Lung (tissue), 16 donors: ENCODE data around the gene FANCE. TPM values are rescaled to one million over a fixed set of nuclear protein-coding genes. Genes with fewer than 3 reads are reported as not detected.

Experiments used
- ATAC-seq: fragments of 200-7000 bp; cut with Tn5 transposase; one replicate; pipeline ENCODE4 v1.9.1; 2020; ENCODE audit warnings: moderate number of reproducible peaks; ENCODE audit not compliant: insufficient read depth, low FRiP score
- DNase-seq, 3 donors: peaks; one replicate each; pipeline ENCODE4 v3.0.0-alpha.2; 2013 to 2017
- H3K27ac ChIP-seq, 2 donors: one replicate each; pipeline ENCODE4 v1.5.1; 2013; ENCODE audit warnings: mild to moderate bottlenecking in 2 of 2, moderate library complexity in 2 of 2, control low read depth in 1 of 2, inconsistent platforms in 1 of 2, low read depth in 1 of 2, low read length in 1 of 2
- H3K27me3 ChIP-seq, 3 donors: one replicate each; pipeline ENCODE4 v1.5.1; 2013; ENCODE audit warnings: low read length in 2 of 3; ENCODE audit not compliant: control insufficient read depth in 3 of 3, insufficient read depth in 3 of 3
- H3K36me3 ChIP-seq, 4 donors: one replicate each; pipeline ENCODE4 v1.5.1; 2013; ENCODE audit warnings: low read length in 4 of 4, mild to moderate bottlenecking in 1 of 4, moderate library complexity in 1 of 4; ENCODE audit not compliant: control insufficient read depth in 4 of 4, insufficient read depth in 4 of 4
- H3K4me1 ChIP-seq, 5 donors: one replicate each; pipeline ENCODE4 v1.5.1; 2013; ENCODE audit warnings: low read length in 5 of 5, mild to moderate bottlenecking in 2 of 5, moderate library complexity in 1 of 5; ENCODE audit not compliant: control insufficient read depth in 5 of 5, insufficient read depth in 5 of 5
- H3K4me3 ChIP-seq: one replicate; pipeline ENCODE4 v1.5.1; 2013; ENCODE audit warnings: mild to moderate bottlenecking, control low read depth, moderate library complexity
- H3K9ac ChIP-seq, 2 donors: one replicate each; pipeline ENCODE4 v1.5.1; 2013; ENCODE audit warnings: low read length in 2 of 2, control low read depth in 1 of 2; ENCODE audit not compliant: insufficient read depth in 1 of 2
- H3K9me3 ChIP-seq, 4 donors: one replicate each; pipeline ENCODE4 v1.5.1; 2013; ENCODE audit warnings: low read length in 3 of 4, mild to moderate bottlenecking in 1 of 4, moderate library complexity in 1 of 4; ENCODE audit not compliant: control insufficient read depth in 4 of 4, insufficient read depth in 3 of 4
- WGBS, 2 donors: extraction: QIAGEN DNeasy Blood & Tissue Kit; methylation state at CpG; one replicate each; pipeline ENCODE4 v1.1.7; 2013; 5-methylcytosine and 5-hydroxymethylcytosine counted together
- long read RNA-seq, 5 donors: transcript quantifications; one replicate each; lab custom pipeline, GENCODE V29; 2026
- polyA plus RNA-seq, 2 donors: library from polyadenylated mRNA; stranded (reverse); fragments of 200-250 nt; gene quantifications; one replicate each; pipeline ENCODE4 v1.2.1, GENCODE V29; 2013
- total RNA-seq, 2 donors: library from RNA; depleted of rRNA in 1 of 2; stranded (reverse); fragments of >200 nt in 1 of 2; gene quantifications; one replicate each; pipeline ENCODE4 v1.2.1, GENCODE V29; 2014 to 2021
- TF ChIP-seq, protein P1 (sequence below): IDR thresholded peaks from 2 replicates; pipeline ENCODE4 v1.5.1; 2012; ENCODE audit warnings: mild to moderate bottlenecking; ENCODE audit errors: control extremely low read depth, extremely low read depth
- donor health status: control.
- donor health status: control.
- donor health status: Bipolar disorder and iron deficiency.
- donor health status: healthy.
- donor health status: DM: yes; HTN: yes; CAD: no.

Gene FANCE, protein sequence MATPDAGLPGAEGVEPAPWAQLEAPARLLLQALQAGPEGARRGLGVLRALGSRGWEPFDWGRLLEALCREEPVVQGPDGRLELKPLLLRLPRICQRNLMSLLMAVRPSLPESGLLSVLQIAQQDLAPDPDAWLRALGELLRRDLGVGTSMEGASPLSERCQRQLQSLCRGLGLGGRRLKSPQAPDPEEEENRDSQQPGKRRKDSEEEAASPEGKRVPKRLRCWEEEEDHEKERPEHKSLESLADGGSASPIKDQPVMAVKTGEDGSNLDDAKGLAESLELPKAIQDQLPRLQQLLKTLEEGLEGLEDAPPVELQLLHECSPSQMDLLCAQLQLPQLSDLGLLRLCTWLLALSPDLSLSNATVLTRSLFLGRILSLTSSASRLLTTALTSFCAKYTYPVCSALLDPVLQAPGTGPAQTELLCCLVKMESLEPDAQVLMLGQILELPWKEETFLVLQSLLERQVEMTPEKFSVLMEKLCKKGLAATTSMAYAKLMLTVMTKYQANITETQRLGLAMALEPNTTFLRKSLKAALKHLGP
- total RNA-seq (1 to 10 TPM; 6.4 to 7.3 TPM), polyA plus RNA-seq (1 to 10 TPM; 3.1 to 6.1 TPM)
- long read RNA-seq, donor 1, partial matches to known transcripts = 5 of 14 reads
- long read RNA-seq, donor 1, other reads (novel, unspliced or antisense) = 6 of 14 reads
- long read RNA-seq, donor 2 = 0 reads
- long read RNA-seq, donor 3 = 0 reads
- long read RNA-seq, donor 4 = 0 reads
- long read RNA-seq, donor 5, partial matches to known transcripts = 0 of 2 reads
- long read RNA-seq, donor 5, other reads (novel, unspliced or antisense) = 0 of 2 reads

GRCh38 chr6:35452183-35453090 is at the start of gene FANCE:
TSS of gene FANCE (plus strand) at chr6:35452338. CDS start at chr6:35452546, 208 bp downstream.
- Histone ChIP-seq H3K4me1 (peaks cover 0 to 25% (median 2%) of the 10 kb centered on the region in 5 donors), H3K27ac (peak within 1 kb of the TSS; percentile 59 to 86), H3K9me3 (no peaks in the 10 kb centered on the region), H3K27me3 (no peaks in the 10 kb centered on the region), H3K9ac (peak within 1 kb of the TSS in 1 of 2 donors; percentile 66), H3K4me3 (peak within 1 kb of the TSS; percentile 78), H3K36me3 (peaks cover 0 to 5% (median 2%) of the 10 kb centered on the region in 4 donors)
- DNase-seq = peak; percentile 95 to 96 (median 95)
- 1% methylated on average over 67 to 87 of the region's 87 CpGs for WGBS, 2 donors
- ATAC-seq = peak; percentile 97
- TF ChIP-seq, protein P1, sequence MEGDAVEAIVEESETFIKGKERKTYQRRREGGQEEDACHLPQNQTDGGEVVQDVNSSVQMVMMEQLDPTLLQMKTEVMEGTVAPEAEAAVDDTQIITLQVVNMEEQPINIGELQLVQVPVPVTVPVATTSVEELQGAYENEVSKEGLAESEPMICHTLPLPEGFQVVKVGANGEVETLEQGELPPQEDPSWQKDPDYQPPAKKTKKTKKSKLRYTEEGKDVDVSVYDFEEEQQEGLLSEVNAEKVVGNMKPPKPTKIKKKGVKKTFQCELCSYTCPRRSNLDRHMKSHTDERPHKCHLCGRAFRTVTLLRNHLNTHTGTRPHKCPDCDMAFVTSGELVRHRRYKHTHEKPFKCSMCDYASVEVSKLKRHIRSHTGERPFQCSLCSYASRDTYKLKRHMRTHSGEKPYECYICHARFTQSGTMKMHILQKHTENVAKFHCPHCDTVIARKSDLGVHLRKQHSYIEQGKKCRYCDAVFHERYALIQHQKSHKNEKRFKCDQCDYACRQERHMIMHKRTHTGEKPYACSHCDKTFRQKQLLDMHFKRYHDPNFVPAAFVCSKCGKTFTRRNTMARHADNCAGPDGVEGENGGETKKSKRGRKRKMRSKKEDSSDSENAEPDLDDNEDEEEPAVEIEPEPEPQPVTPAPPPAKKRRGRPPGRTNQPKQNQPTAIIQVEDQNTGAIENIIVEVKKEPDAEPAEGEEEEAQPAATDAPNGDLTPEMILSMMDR = no peak

DNA sequence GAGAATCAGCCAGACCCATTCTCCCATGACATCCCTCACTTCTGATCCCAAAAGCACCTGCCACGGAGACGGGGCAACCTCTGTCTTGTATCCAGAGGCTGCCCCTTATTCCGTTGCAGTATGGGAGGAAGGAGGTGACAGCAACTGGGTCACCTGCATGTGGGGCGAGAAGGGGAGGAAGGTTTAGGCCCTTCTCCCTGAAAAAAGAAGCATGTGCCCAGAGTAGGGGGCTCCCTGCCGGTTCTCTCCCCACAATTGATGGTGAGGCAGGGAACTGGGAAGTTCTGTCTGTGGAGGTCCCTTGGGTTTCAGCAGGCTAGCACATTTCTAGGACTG is 49.3 kb upstream of the FANCE start:
- Histone ChIP-seq H3K36me3 (no peaks in the 10 kb centered on the region), H3K4me1 (peaks cover 0 to 7% (median 0%) of the 10 kb centered on the region in 5 donors), H3K27ac (no peak overlapping the region), H3K4me3 (no peak overlapping the region), H3K27me3 (no peaks in the 10 kb centered on the region), H3K9ac (no peak overlapping the region), H3K9me3 (no peaks in the 10 kb centered on the region)
- DNase-seq (no peak), ATAC-seq (no peak)
- TF ChIP-seq, protein P1 = no peak
- WGBS, 2 donors = 82 to 91% methylated on average over 5 of the region's 5 CpGs

DNA sequence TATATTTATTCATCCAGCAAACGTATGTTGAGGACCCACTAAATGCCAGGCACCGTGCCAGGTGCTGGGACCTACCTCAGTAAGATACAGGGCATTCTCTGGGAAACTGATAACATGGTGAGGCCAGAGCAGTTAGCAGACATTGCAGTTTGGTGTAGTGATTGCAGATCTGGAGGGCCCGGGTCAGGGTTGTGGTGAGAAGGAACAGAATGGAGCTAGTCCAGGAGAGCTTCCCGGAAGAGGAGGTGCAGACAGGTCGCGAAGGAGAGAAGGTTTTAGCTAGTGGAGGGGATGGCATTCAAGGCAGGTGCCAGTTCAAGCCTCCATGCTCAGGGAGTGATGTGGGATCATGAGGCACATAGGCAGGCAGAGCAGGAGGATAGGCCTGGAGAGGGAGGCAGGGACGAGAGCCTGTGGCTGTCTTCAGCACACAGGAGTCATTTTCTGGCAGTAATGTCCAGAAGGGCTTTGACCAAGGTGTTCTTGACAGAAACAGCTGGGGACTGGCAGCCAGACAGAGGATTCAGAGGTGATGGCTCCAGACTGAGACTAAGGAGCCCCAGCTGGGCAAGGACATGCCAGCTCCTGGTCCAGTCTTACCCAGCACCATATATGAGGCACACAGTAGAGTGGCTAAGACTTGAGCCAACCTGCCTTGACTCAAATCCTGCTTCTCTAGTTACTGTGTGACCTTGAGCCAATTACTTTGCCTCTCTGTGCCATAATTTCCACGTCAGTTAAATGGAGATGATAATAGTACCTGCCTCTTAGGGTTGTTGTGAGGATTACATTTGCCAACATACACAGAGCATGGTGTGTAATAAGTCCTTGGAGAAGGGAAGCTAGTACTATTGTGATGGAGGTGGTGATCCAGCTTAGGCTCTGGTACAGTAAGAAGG is 48.3 kb upstream of the FANCE start:
- Histone ChIP-seq H3K27ac (no peak overlapping the region), H3K4me1 (peaks cover 0 to 7% (median 0%) of the 10 kb centered on the region in 5 donors), H3K27me3 (no peaks in the 10 kb centered on the region), H3K4me3 (no peak overlapping the region), H3K36me3 (no peaks in the 10 kb centered on the region), H3K9me3 (no peaks in the 10 kb centered on the region), H3K9ac (no peak overlapping the region)
- TF ChIP-seq, protein P1 = no peak
- ATAC-seq (no peak), DNase-seq (no peak)
- 85 to 94% methylated on average over 8 of the region's 8 CpGs for WGBS, 2 donors
